DMS 273 (cell line): ENCODE measurements around the gene VKORC1L1.
"Not testable (repeated sequence)": the region's sequence is repeated elsewhere in the genome, so short reads cannot be mapped to it uniquely, and the experiment has no call there.

Source experiments
- DNase-seq: peaks from one replicate; lab custom pipeline; 2025; ENCODE audit not compliant: unreplicated experiment; lab: John Stamatoyannopoulos, UW

Gene VKORC1L1

DNA sequence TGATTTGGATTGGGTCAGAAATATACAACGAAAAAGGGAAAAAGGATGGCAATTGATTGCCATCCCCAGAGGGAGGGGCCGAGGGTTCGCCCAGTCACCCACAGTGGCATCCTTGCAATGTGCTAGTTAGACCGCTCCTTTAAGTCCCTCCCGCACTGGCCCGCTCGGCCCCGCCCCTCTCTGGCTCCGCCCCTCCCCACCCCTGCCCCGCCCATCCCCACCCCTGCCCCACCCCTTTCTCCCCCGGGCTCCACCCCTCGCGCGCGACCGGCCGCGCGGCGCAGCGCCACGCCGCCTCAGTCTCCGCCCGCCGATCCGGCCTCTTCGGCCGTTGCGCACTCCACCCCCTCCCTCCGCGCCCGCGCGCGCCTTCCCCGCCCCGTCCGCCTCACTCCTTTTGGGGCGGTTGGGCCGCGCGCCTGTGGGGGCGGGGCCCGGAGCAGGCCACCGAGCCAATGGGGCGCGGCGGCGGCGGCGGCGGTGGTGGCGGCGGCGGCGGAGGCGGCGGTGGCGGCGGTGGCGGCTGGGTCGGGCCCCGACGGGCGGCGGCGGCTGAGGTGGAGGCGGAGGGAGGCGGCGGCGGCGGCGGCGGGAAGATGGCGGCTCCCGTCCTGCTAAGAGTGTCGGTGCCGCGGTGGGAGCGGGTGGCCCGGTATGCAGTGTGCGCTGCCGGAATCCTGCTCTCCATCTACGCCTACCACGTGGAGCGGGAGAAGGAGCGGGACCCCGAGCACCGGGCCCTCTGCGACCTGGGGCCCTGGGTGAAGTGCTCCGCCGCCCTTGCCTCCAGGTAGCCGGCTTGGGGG is at the start of gene VKORC1L1:
VKORC1L1 (plus strand) TSS at position 299 of the 806 bp plus-strand sequence; CDS start at position 597, 298 bp downstream.
- peak; percentile 99 for DNase-seq

GRCh38 chr7:65827366-65827765 is 45.5 kb upstream of the VKORC1L1 start:
- DNase-seq: no peak

DNA sequence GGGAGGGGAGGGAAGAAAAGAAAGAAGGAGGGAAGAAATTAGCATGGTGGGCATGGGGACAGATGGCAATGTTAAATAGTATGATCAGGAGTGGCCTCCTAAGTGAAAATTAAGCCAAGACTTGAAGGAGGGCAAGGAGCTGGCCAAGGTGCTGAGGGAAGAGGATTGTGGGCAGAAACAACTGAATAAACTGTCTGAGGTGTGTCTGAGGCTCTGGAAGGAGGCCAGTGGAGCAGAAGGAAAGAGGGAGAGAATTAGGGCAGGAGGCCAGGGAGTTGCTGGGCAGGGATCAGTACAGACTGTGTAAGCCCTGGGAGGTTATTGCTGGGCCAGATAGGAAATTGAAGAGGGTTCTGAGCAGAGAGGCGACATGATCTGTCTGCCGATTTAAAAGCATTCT is 40.6 kb upstream of the VKORC1L1 start:
- peak; percentile 86 for DNase-seq

GRCh38 chr7:65836684-65837083 is 36.2 kb upstream of the VKORC1L1 start:
- DNase-seq: not testable (repeated sequence)

DNA sequence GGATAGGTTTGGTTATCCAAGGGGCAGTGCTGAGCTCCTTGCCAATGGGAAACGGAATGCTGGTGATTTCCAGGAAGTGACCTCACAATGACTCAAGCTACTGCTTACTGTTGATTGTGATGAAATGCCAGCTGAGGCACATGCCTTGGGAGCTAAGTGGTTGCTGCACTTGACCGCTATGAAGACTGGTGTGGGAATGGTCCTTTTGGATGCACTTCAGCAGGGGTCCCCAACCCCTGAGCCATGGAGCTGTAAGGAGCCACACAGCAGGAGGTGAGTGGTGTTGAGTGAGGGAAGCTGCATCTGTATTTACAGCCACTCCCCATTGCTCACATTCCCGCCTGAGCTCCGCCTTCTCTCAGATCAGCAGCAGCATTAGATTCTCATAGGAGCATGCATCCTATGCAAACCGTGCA is 35.3 kb upstream of the VKORC1L1 start:
- not testable (repeated sequence) for DNase-seq

- DNase-seq: no peak
These were observed 33.0 kb upstream of the VKORC1L1 start for GRCh38 chr7:65839846-65840245.

DNA sequence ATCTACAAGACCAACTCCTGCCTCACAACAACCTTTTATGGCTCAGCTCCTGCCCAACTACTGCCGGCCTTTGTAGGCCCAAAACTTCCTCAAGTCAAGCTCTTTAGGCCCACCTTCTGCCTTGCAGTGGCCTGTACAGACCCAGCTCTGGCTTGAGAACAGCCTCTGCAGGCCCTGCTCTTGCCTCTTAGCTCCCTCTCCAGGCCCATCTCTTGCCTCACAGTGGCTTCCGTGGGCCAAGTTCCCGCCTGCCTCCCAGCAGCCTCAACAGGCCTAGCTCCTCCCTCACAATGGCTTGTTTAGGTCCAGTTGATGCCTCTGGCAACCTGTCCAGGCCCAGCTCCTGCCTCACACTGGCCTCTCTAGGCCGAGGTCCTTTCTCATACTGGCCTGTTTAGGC is 32.4 kb upstream of the VKORC1L1 start:
- peak; percentile 79 for DNase-seq

- not testable (repeated sequence) for DNase-seq
These were observed 29.3 kb upstream of the VKORC1L1 start for GRCh38 chr7:65843616-65844015.

GRCh38 chr7:65846008-65846570 is 26.8 kb upstream of the VKORC1L1 start:
- DNase-seq: no peak

- not testable (repeated sequence) for DNase-seq
These were observed 19.4 kb upstream of the VKORC1L1 start for GRCh38 chr7:65853426-65853825.

- DNase-seq: not testable (repeated sequence)
These were observed 19.0 kb upstream of the VKORC1L1 start for GRCh38 chr7:65853892-65854291.

DNA sequence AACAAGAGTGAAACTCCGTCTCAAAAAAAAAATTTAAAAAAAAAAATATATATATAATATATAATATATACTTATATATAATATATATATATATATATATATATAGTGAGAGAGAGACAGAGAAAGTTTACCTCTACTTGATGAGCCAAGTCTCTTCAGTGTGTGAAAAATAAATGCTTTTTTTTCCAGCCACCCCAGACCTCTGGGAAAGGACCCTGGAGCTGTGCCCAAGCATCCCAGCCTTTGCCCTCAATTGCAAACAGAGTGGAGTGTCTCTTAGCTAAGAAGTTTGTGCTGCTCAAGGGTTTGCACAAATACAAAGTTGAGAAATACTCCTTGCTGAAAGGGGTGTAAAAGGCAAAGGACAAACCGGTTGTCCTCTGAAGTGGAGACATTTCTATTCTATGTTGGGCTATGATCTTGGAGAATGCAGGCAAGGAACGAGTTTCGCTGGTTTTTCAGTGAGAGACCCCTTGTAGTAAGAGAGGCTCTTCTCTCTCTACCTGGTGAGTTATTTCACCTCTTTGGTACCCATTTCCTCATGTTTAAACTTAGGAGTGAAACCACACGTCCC is 15.5 kb upstream of the VKORC1L1 start:
- DNase-seq: not testable (repeated sequence)

DNA sequence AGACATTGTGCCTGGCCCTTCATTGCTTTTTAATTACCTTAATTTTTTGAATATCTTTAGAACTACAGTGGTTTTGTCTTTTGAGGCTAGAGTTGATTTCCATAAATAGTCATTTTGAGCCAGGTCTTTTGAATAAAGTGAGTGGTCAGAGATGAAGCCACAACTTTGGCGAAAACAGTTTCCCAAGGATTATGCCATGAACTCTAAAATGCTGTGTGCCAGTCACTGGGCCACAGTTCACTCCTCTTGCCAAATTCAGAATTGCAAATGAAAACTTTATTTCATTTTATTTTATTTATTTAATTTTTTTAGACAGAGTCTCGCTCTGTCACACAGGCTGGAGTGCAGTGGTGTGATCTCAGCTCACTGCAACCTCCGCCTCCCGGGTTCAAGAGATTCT is 14.2 kb upstream of the VKORC1L1 start:
- not testable (repeated sequence) for DNase-seq

DNA sequence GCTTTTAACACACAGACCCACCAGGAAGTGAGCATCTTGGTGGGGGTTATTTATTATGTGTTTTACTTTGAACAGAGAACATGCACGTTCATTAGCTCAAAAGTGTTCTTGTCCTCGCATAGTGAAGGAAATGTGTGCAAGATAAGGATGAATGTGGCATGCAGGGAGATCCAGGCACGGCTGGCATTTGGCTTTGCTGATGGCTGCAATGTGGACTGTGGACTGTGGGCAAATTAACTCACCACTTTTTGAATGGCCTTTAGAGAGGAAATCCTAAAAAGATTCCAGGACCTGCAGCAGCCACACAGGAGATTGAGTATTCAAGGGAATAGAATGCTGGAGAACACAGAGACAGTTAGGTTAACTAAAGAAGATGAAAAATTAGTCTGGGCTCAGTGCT is 6.6 kb upstream of the VKORC1L1 start:
- DNase-seq: not testable (repeated sequence)

- DNase-seq: not testable (repeated sequence)
These were observed 5.2 kb upstream of the VKORC1L1 start for GRCh38 chr7:65867681-65868080.

- DNase-seq: not testable (repeated sequence)
These were observed 3.6 kb upstream of the VKORC1L1 start for GRCh38 chr7:65869312-65869711.

- DNase-seq: not testable (repeated sequence)
These were observed 1.4 kb upstream of the VKORC1L1 start for GRCh38 chr7:65871451-65871850.

DNA sequence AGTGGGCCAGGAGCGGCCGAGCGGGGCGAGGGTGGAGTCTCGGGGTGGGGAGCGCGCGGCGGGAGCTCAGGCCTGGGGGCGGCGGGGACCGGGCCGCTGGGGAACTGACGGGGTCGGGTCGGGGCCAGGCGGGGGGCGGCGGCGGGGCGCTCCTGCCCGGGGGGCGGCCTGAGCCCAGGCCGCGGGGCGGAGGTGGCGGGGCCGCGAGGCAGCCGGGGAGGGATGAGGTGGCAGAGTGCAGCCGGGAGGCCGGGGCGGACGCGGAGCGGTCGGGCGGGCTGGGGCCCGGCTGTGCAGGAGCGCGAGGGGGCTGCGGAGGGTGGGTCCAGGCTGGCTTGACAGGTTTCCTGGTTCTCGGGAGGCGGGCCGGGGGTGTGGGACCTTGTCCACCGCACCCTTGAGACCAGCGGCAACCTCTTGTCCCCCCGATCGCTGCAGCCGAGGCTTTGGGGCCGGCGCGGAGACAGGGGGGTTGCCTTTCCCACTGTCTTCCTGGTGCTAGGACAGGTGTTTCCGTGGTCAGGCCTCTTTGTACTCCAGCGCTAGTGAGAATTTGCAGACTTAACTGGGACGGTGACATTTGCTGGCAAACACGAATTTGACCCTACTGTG is 814 bp downstream of the VKORC1L1 start:
- DNase-seq: peak; percentile 66

- not testable (repeated sequence) for DNase-seq
These were observed 2.8 kb downstream of the VKORC1L1 start for GRCh38 chr7:65875715-65876114.

DNA sequence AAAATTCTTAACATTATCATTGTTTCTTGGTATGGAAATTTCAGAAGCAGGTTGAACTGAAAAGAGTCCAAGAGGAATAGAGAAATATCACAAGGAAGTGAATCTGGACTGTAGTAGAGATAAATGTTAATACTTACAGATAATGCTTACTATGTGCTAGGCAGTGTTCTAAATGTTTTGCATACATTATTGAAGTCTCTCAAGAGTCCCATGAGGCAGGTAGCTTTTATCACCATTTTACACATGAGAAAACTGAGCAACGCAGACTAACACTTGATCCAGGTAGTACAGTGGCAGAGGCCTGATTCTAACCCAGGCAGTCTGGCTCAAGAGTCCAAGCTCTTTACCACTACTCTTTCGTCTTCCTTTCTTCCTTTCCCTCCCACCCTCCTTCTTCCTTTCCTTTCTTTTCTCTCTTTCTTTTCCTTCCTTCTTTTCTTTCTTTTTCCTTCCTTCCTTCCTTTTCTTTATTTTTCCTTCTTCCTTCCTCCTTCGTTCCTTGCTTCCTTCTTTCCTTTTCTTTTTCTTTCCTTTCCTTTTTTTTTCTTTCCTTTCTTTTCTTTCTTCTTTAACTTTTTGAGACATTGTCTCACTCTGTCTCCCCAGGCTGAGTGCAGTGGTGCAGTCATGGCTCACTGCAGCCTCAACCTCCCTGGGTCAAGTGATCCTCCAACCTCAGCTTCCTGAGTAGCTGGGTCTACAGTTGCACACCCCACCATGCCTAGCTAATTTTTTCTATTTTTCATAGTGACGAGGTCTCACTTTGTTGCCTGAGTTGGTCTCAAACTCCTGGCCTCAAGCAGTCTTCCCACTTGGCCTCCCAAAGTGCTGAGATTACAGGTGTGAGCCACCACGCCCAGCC is 6.6 kb downstream of the VKORC1L1 start:
- not testable (repeated sequence) for DNase-seq

DNA sequence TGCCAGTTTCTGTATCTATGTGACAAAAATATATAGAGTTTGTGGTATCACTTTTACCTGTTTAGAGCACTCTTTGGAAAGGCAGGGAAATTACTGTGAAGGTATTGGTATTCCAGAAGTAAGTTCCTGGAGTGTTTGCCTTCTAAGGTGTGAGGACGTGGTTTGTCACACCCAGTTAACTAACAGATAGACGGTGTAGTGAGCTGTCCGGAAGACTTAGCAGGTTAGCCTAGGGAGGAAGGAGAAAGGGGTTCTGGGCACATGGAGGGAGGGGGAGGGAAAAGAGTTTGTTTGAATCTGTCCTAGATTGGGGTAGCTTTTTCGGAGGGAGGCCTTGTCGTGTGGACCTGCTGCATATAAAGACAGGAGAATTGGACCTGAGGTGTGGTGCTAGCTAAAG is 7.4 kb downstream of the VKORC1L1 start:
- not testable (repeated sequence) for DNase-seq
